ENCODE data around the gene TTLL11.
A peak's percentile ranks its signal among the peaks of the same experiment; 100 is the strongest.

Gene TTLL11

GRCh38 chr9:122092611-122093506 lies at the start of gene TTLL11:
Gene TTLL11 (minus strand): TSS chr9:122093308. CDS start chr9:122093148, 160 bp downstream.
- peak; percentile 93 for DNase-seq (ENCODE audit: low read depth)

- DNase-seq (ENCODE audit: low read depth), result no peak
These were observed 48.6 kb upstream of the TTLL11 start for GRCh38 chr9:122141671-122142070.

GRCh38 chr9:122140368-122141193 lies 47.5 kb upstream of the TTLL11 start:
- no peak for DNase-seq (ENCODE audit: low read depth)

- DNase-seq (ENCODE audit: low read depth), result no peak
These were observed 45.6 kb upstream of the TTLL11 start for GRCh38 chr9:122138560-122139268.

- no peak for DNase-seq (ENCODE audit: low read depth)
These were observed 42.4 kb upstream of the TTLL11 start for GRCh38 chr9:122135529-122135859.

- DNase-seq (ENCODE audit: low read depth), result no peak
These were observed 41.9 kb upstream of the TTLL11 start for GRCh38 chr9:122134822-122135528.

GRCh38 chr9:122133984-122134535 lies 41.0 kb upstream of the TTLL11 start:
- no peak for DNase-seq (ENCODE audit: low read depth)

- DNase-seq (ENCODE audit: low read depth), result no peak
These were observed 40.3 kb upstream of the TTLL11 start for GRCh38 chr9:122133263-122133983.

- DNase-seq (ENCODE audit: low read depth), result no peak
These were observed 39.4 kb upstream of the TTLL11 start for GRCh38 chr9:122132539-122132938.

- no peak for DNase-seq (ENCODE audit: low read depth)
These were observed 38.4 kb upstream of the TTLL11 start for GRCh38 chr9:122131401-122132001.

- no peak for DNase-seq (ENCODE audit: low read depth)
These were observed 37.7 kb upstream of the TTLL11 start for GRCh38 chr9:122130837-122131236.

- DNase-seq (ENCODE audit: low read depth), result no peak
These were observed 36.9 kb upstream of the TTLL11 start for GRCh38 chr9:122129969-122130368.

- DNase-seq (ENCODE audit: low read depth), result no peak
These were observed 35.8 kb upstream of the TTLL11 start for GRCh38 chr9:122128969-122129343.

- DNase-seq (ENCODE audit: low read depth), result no peak
These were observed 35.2 kb upstream of the TTLL11 start for GRCh38 chr9:122128007-122128968.

GRCh38 chr9:122127396-122127798 lies 34.3 kb upstream of the TTLL11 start:
- DNase-seq (ENCODE audit: low read depth), result no peak

GRCh38 chr9:122126331-122127261 lies 33.5 kb upstream of the TTLL11 start:
- no peak for DNase-seq (ENCODE audit: low read depth)

GRCh38 chr9:122125509-122126330 lies 32.6 kb upstream of the TTLL11 start:
- DNase-seq (ENCODE audit: low read depth), result no peak

Measured in stimulated activated CD8-positive, alpha-beta memory T cell treated with anti-CD3 and anti-CD28 coated beads, Interleukin-12 subunit alpha, Interleukin-12 subunit beta, amount 100 ng/mL, for 4 hours (primary cell).